ENCODE results near the gene TRAM2. TPM values are rescaled to one million over a fixed set of nuclear protein-coding genes. Genes with fewer than 3 reads are reported as not detected.

The TRAM2 gene
- polyA plus RNA-seq, 1 experiment, result 134 TPM

- ChIA-PET POLR2A (no interaction called here), CTCF (interaction anchor here (1.2 kb wide), 1 partner anchor 95 kb away, joined by 3 read pairs; no protein-coding TSS in a partner anchor)
- no peak overlapping the region for H3K4me3 ChIP-seq (ENCODE audit: low read depth, low read length)
- no peak for TF ChIP-seq CTCF (IDR thresholded peaks at IDR 0.05; ENCODE audit: insufficient read depth, low read depth, low read length)
- DNase-seq (ENCODE audit: low read depth), result no peak
- peaks cover 52% of the 10 kb centered on the region for H3K36me3 ChIP-seq (ENCODE audit: control insufficient read depth, insufficient read depth, low read length)
- H3K27me3 ChIP-seq (ENCODE audit: control insufficient read depth, insufficient read depth, low read length), result no peaks in the 10 kb centered on the region
Measured at GRCh38 chr6:52502306-52503029, 74.4 kb downstream of the TRAM2 start.

DNA sequence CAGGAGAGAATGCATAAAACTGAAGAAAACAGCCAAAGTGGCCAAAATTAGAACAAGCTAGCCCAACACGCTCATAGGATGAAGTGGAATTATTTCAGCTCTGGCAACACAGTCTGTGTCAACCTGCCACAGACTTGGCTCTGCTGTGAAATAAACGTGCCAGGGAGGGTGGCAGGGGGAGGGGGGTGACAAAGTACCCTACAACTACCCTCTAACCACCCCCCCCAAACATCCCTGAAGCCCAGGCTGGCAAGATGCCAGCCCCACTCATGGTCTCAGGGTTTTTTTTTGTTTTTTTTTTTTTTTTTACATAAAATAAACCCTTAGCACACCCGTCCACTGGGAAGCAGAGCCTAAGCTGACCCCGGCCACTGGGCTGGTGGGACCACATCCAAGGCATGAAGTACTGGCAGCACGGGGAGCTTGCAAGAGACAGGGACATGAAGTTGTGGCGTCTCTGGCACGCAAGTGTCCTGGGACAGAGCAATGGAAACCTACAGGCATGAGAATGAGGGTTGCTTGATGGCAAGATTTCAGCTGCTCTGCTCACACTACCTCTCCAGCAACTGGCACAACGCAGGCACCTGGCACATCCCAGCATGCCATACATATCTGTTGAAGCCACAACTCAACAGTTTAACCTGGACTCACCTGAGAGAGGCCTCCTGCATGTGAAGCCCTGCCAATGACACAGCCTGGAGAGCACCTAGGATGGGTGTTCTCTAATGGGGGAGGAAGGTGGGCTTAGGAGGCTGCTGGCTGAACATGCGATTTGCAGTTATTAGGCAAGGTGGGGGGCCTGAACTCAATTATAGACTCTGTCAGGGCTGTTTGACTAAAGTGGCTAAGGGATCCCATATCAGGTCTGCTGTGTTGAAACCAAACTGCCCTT, 76.4 kb downstream of the TRAM2 start:
- Histone ChIP-seq H3K4me3 (ENCODE audit: low read depth, low read length) (no peak overlapping the region), H3K27me3 (ENCODE audit: control insufficient read depth, insufficient read depth, low read length) (no peaks in the 10 kb centered on the region), H3K36me3 (ENCODE audit: control insufficient read depth, insufficient read depth, low read length) (peaks cover 36% of the 10 kb centered on the region)
- ChIA-PET POLR2A (no interaction called here), CTCF (interaction anchor here (0.5 to 1.8 kb wide), 4 partner anchors 24 to 154 kb away, joined by 3 to 5 read pairs (median 4); no protein-coding TSS in a partner anchor)
- TF ChIP-seq CTCF (IDR thresholded peaks at IDR 0.05; ENCODE audit: insufficient read depth, low read depth, low read length), result no peak
- DNase-seq (ENCODE audit: low read depth), result no peak

GRCh38 chr6:52499681-52500236, 77.1 kb downstream of the TRAM2 start:
- no peak for TF ChIP-seq CTCF (IDR thresholded peaks at IDR 0.05; ENCODE audit: insufficient read depth, low read depth, low read length)
- Histone ChIP-seq H3K36me3 (ENCODE audit: control insufficient read depth, insufficient read depth, low read length) (peaks cover 30% of the 10 kb centered on the region), H3K27me3 (ENCODE audit: control insufficient read depth, insufficient read depth, low read length) (no peaks in the 10 kb centered on the region), H3K4me3 (ENCODE audit: low read depth, low read length) (no peak overlapping the region)
- DNase-seq (ENCODE audit: low read depth), result no peak
- CTCF ChIA-PET, result interaction anchor here (0.6 to 1.8 kb wide), 7 partner anchors 24 to 162 kb away, joined by 3 to 5 read pairs (median 3); no protein-coding TSS in a partner anchor
- POLR2A ChIA-PET, result no interaction called here

GRCh38 chr6:52499026-52499425, 77.8 kb downstream of the TRAM2 start:
- POLR2A ChIA-PET, result no interaction called here
- CTCF ChIA-PET, result interaction anchor here (0.7 to 1.8 kb wide), 6 partner anchors 20 to 163 kb away, joined by 3 to 5 read pairs (median 3); no protein-coding TSS in a partner anchor
- Histone ChIP-seq H3K36me3 (ENCODE audit: control insufficient read depth, insufficient read depth, low read length) (peaks cover 22% of the 10 kb centered on the region), H3K4me3 (ENCODE audit: low read depth, low read length) (no peak overlapping the region), H3K27me3 (ENCODE audit: control insufficient read depth, insufficient read depth, low read length) (no peaks in the 10 kb centered on the region)
- no peak for TF ChIP-seq CTCF (IDR thresholded peaks at IDR 0.05; ENCODE audit: insufficient read depth, low read depth, low read length)
- no peak for DNase-seq (ENCODE audit: low read depth)

All from BJ (cell line).